Brain microvascular endothelial cell (primary cell): ENCODE data around the gene VPS36.

Experiments
- DNase-seq: peaks from one replicate; pipeline ENCODE4 v3.0.0-alpha.2; 2020
- H3K27ac ChIP-seq: fragments of 250-450 bp; sonication (Bioruptor Pico); 2 replicates; pipeline ENCODE4 v1.5.1; 2020; ENCODE audit warnings: mild to moderate bottlenecking, moderate library complexity
- H3K27me3 ChIP-seq: fragments of 250-450 bp; sonication (Bioruptor Pico); replicated peaks from 2 replicates; pipeline ENCODE4 v1.5.1; 2020; ENCODE audit warnings: mild to moderate bottlenecking
- H3K36me3 ChIP-seq: fragments of 250-450 bp; sonication (Bioruptor Pico); replicated peaks from 2 replicates; pipeline ENCODE4 v1.5.1; 2020; ENCODE audit warnings: mild to moderate bottlenecking
- H3K4me3 ChIP-seq: 2 replicates; pipeline ENCODE4 v1.5.1; 2011; ENCODE audit warnings: low read depth, mild to moderate bottlenecking, control low read depth, low read length, moderate library complexity
- CTCF ChIP-seq: IDR thresholded peaks from 2 replicates; pipeline ENCODE4 v1.5.1; 2011; ENCODE audit warnings: low read depth, mild to moderate bottlenecking, moderate library complexity, low read length, control low read depth, inconsistent platforms; ENCODE audit errors: missing control alignments
- in situ Hi-C: cut with HindIII; loops from 2 replicates; pipeline ENCODE4 v1.10.0; 2017; ENCODE audit warnings: low sequenced_read_pairs, low pct_ligation_motif_present

Gene VPS36

DNA sequence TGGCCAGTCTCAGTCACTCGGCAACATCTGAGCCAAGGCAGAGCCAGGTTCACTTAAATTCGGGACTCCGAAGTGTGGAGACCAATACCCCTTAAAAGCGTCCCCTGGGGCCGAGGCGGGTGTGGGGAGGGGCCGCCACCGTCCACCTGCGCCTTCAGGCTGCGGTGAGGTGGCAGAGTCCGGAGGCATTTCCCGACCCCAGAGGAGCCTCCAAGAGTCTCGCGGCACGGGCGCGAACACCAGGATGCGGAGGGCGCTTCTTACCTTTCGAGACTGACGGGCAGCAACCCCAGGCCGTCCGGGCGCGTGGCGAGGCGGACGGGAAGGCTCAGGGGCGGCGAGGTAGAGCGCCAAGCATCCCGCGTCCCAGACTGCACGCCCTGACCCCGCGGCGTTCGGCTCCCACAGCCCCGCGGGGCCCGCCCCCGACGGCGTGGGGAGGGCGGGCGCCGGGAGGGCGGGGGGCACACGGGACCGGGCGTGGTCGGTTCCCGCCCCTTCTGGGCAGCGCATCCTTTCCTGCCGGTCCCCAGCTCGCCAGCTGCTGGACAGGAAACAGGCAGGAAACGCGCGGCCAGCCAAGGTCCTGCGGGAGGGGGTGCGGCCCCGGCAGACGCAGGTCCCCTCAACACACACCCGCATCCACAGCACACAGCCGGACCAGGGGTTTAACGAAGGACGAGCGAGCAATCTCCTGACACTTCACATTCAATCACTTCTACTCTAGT, 44.5 kb downstream of the VPS36 start, which contains the start of gene THSD1:
Gene THSD1 (minus strand): TSS at position 406 of the 728 bp plus-strand sequence. CDS start 3,572 bp downstream, outside the sequence.
- Histone ChIP-seq H3K27me3 (no peaks in the 10 kb centered on the region), H3K27ac (no peak within 1 kb of the TSS), H3K36me3 (no peaks in the 10 kb centered on the region), H3K4me3 (peak within 1 kb of the TSS; percentile 66)
- no peak for DNase-seq
- TF ChIP-seq CTCF = no peak
- in situ Hi-C loops = no loop called here

DNA sequence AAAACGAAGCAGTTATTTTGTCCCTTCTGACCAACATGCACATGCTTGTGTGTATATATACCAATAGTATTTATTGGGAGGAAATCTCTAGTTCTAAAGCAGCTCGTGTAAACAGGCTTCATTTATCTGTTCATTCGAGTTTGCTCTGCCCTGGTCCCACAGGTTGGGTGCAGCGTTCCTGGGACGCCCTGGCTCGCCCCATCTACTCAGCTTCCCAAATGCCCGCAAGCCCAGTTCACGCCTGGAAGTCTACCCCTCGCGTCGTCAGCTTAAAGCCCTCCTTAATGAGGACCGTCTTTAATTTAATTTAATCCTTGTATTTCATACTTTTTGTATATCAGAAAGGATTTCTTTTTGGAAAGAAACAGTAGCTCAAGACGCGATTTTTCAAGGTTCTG, 45.1 kb downstream of the VPS36 start:
- no peak overlapping the region for H3K27ac ChIP-seq
- TF ChIP-seq CTCF = no peak
- no peaks in the 10 kb centered on the region for H3K36me3 ChIP-seq
- peak overlapping the region; percentile 66 for H3K4me3 ChIP-seq
- H3K27me3 ChIP-seq = no peaks in the 10 kb centered on the region
- no peak for DNase-seq
- in situ Hi-C loops = no loop called here

DNA sequence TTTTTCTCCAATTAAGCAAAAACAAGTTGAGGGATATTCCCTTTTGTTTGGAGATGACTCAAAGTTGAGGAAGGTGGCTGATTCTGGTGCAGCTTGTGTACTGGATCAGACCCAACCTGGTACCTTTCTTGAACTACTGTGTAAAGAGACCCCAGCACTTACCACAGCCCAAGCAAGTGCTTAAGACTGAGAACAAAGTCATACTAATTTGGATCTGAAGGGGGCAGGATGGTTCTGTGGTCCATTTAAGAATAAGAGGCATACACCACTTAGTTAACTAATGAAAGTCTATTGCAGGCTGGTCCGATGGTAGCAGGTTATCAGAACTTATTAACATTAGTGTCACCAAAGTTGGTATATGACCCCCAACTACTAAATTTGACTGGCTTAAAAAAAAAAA, 50.7 kb downstream of the VPS36 start:
- DNase-seq = no peak
- Histone ChIP-seq H3K27ac (no peak overlapping the region), H3K4me3 (no peak overlapping the region), H3K27me3 (no peaks in the 10 kb centered on the region), H3K36me3 (no peaks in the 10 kb centered on the region)
- in situ Hi-C loops = no loop called here
- TF ChIP-seq CTCF = peak; percentile 28

GRCh38 chr13:52399046-52399445, 51.4 kb downstream of the VPS36 start:
- Histone ChIP-seq H3K27ac (no peak overlapping the region), H3K27me3 (no peaks in the 10 kb centered on the region), H3K4me3 (no peak overlapping the region), H3K36me3 (no peaks in the 10 kb centered on the region)
- in situ Hi-C loops = no loop called here
- DNase-seq = no peak
- TF ChIP-seq CTCF = no peak

DNA sequence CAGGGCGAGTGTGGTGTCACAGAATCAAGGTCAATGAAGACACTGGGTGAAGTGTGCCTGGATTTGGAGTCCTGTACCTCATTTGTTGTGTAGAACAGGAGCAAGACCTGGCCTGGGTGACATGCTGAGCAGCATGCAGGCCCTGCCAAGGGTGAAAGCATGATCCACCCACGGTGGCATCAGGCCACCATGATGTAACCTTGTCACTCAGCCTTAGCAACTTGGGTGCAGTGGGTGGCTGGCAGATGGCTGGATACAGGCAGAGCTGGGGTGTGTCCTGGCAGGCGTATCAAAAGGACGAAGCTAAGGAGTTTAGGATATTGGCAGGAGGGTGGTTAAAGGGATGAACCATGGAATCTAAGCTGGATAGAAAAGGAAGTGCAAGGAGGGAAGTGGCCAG, 54.7 kb downstream of the VPS36 start:
- DNase-seq = no peak
- no peak overlapping the region for H3K4me3 ChIP-seq
- H3K27me3 ChIP-seq = no peaks in the 10 kb centered on the region
- H3K36me3 ChIP-seq = no peaks in the 10 kb centered on the region
- no peak for TF ChIP-seq CTCF
- no peak overlapping the region for H3K27ac ChIP-seq
- in situ Hi-C loops = no loop called here

GRCh38 chr13:52394586-52394985, 55.8 kb downstream of the VPS36 start:
- Histone ChIP-seq H3K36me3 (no peaks in the 10 kb centered on the region), H3K4me3 (no peak overlapping the region), H3K27ac (no peak overlapping the region), H3K27me3 (no peaks in the 10 kb centered on the region)
- no peak for DNase-seq
- in situ Hi-C loops = no loop called here
- TF ChIP-seq CTCF = no peak
